Chondrocyte (in vitro differentiated cells): ENCODE data around the gene NUP210. TPM values are rescaled to one million over a fixed set of nuclear protein-coding genes. Genes with fewer than 3 reads are reported as not detected.

Experiments used
- DNase-seq: peaks from one replicate; pipeline ENCODE4 v3.0.0; 2021; ENCODE audit warnings: mixed read lengths, low spot score
- H3K27ac Mint-ChIP-seq: one replicate; pipeline ENCODE4 v1.8.0; 2021; ENCODE audit warnings: mild to moderate bottlenecking, moderate library complexity, mixed read lengths; ENCODE audit not compliant: unreplicated experiment
- H3K27me3 Mint-ChIP-seq: 2 replicates; pipeline ENCODE4 v1.8.0; 2021; ENCODE audit warnings: low read depth, mixed read lengths
- H3K36me3 Mint-ChIP-seq: 2 replicates; pipeline ENCODE4 v1.8.0; 2021; ENCODE audit warnings: low read depth, mixed read lengths
- H3K4me1 Mint-ChIP-seq: 2 replicates; pipeline ENCODE4 v1.8.0; 2021; ENCODE audit warnings: low read depth, mild to moderate bottlenecking, mixed read lengths
- H3K4me3 Mint-ChIP-seq: one replicate; pipeline ENCODE4 v1.8.0; 2021; ENCODE audit warnings: mild to moderate bottlenecking, moderate library complexity, mixed read lengths; ENCODE audit not compliant: unreplicated experiment
- H3K9me3 Mint-ChIP-seq: 2 replicates; pipeline ENCODE4 v1.8.0; 2021; ENCODE audit warnings: low read depth, mixed read lengths
- total RNA-seq: library from RNA; stranded (reverse); gene quantifications from 3 replicates; pipeline ENCODE4 v1.2.1, GENCODE V29; 2021
- TF ChIP-seq, protein P1 (sequence below): fragments of 200-600 bp; sonication (generic); IDR thresholded peaks from 2 replicates; pipeline ENCODE4 v1.5.0; 2021; ENCODE audit warnings: antibody characterized with exemption, mild to moderate bottlenecking, moderate library complexity

The NUP210 gene
- total RNA-seq, 1 donor from 2014 or later: 0.72 TPM

DNA sequence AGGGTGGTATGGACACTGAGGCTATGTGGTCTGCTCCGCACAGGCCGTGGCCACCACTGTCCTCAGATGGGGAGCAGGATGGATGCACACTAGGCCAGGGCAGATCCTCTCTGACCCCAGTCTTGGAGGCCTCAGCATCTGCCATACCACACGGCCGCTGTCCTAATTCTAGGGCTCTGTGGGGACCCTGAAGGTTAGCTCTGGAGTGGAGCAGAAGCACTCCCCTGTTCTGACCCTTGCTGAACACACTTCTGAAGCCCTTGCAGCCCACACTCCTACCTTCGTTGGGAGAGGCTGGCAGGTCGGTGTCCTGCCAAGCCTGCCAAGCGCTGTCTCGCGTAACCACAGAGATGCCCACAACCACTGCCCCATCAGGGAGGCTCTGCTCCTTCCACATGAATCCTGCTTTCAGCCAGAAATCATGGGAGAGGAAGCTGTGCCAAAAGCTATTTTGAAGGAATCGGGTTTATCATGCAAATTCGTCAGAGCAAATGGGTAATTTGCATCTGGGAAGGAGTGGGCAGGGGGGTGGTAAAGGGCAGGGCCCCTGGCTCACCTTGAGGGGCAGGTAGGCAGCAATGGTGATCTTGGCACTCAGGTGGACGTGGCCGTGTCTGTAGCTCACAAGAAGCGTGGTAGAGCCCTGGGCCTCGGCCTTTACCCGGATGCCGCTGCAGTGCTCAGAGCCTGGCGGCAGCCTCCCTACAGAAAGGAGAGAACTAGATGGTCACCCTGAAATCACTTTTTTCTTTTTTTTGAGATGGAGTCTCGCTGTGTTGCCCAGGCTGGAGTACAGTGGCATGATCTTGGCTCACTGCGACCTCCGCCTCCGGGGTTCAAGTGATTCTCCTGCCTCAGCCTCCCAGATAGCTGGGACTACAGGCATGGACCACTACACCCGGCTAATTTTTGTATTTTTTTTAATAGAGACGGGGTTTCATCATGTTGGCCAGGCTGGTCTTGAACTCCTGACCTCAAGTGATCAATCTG is 54.4 kb downstream of the NUP210 start:
- Mint-ChIP-seq H3K9me3 (no peaks in the 10 kb centered on the region), H3K36me3 (no peaks in the 10 kb centered on the region), H3K4me3 (no peak overlapping the region), H3K4me1 (peaks cover 7% of the 10 kb centered on the region), H3K27ac (no peak overlapping the region), H3K27me3 (peaks cover 2% of the 10 kb centered on the region)
- TF ChIP-seq, protein P1, sequence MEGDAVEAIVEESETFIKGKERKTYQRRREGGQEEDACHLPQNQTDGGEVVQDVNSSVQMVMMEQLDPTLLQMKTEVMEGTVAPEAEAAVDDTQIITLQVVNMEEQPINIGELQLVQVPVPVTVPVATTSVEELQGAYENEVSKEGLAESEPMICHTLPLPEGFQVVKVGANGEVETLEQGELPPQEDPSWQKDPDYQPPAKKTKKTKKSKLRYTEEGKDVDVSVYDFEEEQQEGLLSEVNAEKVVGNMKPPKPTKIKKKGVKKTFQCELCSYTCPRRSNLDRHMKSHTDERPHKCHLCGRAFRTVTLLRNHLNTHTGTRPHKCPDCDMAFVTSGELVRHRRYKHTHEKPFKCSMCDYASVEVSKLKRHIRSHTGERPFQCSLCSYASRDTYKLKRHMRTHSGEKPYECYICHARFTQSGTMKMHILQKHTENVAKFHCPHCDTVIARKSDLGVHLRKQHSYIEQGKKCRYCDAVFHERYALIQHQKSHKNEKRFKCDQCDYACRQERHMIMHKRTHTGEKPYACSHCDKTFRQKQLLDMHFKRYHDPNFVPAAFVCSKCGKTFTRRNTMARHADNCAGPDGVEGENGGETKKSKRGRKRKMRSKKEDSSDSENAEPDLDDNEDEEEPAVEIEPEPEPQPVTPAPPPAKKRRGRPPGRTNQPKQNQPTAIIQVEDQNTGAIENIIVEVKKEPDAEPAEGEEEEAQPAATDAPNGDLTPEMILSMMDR: no peak
- no peak for DNase-seq

- Mint-ChIP-seq H3K4me3 (no peak overlapping the region), H3K27ac (no peak overlapping the region), H3K36me3 (no peaks in the 10 kb centered on the region), H3K4me1 (peaks cover 7% of the 10 kb centered on the region), H3K27me3 (peaks cover 2% of the 10 kb centered on the region), H3K9me3 (no peaks in the 10 kb centered on the region)
- no peak for DNase-seq
- TF ChIP-seq, protein P1: no peak
Measured at GRCh38 chr3:13364602-13365271, 55.4 kb downstream of the NUP210 start.

GRCh38 chr3:13362551-13362950 is 57.6 kb downstream of the NUP210 start:
- H3K9me3 Mint-ChIP-seq: no peaks in the 10 kb centered on the region
- no peak overlapping the region for H3K27ac Mint-ChIP-seq

DNA sequence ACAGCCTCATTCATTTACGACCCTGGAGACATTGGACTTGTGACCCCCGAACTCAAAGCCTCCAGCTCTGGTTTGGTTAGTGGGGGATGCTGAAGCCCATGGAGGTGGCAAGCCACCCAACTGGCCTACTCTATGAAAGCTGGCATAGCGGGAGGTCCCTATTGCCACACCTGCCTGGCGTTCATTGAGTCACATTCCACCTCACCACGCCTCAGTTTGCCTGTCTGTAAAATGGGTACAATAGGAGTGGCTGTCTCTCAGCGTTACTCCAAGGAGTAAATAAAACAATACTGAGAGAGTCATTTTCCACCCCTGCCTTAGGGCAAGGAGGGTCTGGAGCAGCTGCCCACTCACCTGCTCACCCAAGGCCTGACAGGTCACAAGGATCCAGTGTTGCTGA is 60.2 kb downstream of the NUP210 start:
- Mint-ChIP-seq H3K4me3 (no peak overlapping the region), H3K36me3 (no peaks in the 10 kb centered on the region), H3K9me3 (no peaks in the 10 kb centered on the region), H3K27me3 (peaks cover 5% of the 10 kb centered on the region), H3K27ac (no peak overlapping the region), H3K4me1 (peaks cover 3% of the 10 kb centered on the region)
- no peak for DNase-seq
- TF ChIP-seq, protein P1: no peak

More at GRCh38 chr3:13362551-13362950, 57.6 kb downstream of the NUP210 start:
- Mint-ChIP-seq H3K4me1 (peaks cover 7% of the 10 kb centered on the region), H3K27me3 (peaks cover 3% of the 10 kb centered on the region), H3K4me3 (no peak overlapping the region), H3K36me3 (no peaks in the 10 kb centered on the region)
- TF ChIP-seq, protein P1: no peak
- DNase-seq: no peak

DNA sequence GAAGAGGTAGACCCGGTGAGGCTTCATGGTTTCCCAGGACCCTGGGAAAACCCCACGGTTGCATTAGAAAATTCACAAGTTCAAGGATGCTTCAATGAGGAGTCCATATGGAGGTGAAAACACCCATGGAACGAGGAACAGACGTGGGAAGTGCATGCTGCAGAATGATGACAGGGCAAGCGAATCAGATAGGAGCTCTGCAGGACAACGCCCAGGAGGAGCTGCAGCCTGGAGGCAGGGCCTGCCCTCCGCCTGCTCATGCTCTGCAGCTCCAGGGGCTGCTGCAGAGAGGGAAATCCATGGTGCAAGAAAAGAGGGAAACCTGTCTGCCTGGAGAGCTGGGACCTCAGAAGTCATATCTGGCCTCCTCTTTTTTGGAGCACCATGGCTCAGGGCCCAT is 61.5 kb downstream of the NUP210 start:
- DNase-seq: no peak
- no peaks in the 10 kb centered on the region for H3K9me3 Mint-ChIP-seq
- no peaks in the 10 kb centered on the region for H3K4me1 Mint-ChIP-seq
- no peak overlapping the region for H3K4me3 Mint-ChIP-seq
- TF ChIP-seq, protein P1: no peak
- peaks cover 5% of the 10 kb centered on the region for H3K27me3 Mint-ChIP-seq
- H3K27ac Mint-ChIP-seq: no peak overlapping the region
- H3K36me3 Mint-ChIP-seq: no peaks in the 10 kb centered on the region
